H1 (cell line): ENCODE data around the gene BRD1. TPM values are rescaled to one million over a fixed set of nuclear protein-coding genes. Genes with fewer than 3 reads are reported as not detected.

Source experiments
- CTCF ChIA-PET: fragments of 300-600 bp; sonication (Branson Sonifier 250); formaldehyde crosslinking; loops from one replicate; lab custom pipeline; 2021; ENCODE audit not compliant: partially characterized antibody; lab: Charles Lee
- POLR2A ChIA-PET: fragments of 300-600 bp; sonication (Branson Sonifier 250); formaldehyde crosslinking; loops from one replicate; lab custom pipeline; 2021; ENCODE audit warnings: inconsistent platforms; ENCODE audit not compliant: partially characterized antibody; lab: Charles Lee
- DNase-seq, 2 experiments: peaks; one replicate each; pipeline versions ENCODE4 v3.0.0 to v3.0.0-alpha.2; 2010 to 2022; ENCODE audit warnings: low spot score in 2 of 2, low read depth in 1 of 2, mixed read lengths in 1 of 2
- FAIRE-seq: peaks from 2 replicates; lab custom pipeline; 2011; peaks lifted over from hg19 to GRCh38; lab: Jason Lieb, UNC
- H2AFZ ChIP-seq: 2 replicates; pipeline ENCODE4 v1.8.1; 2012; ENCODE audit warnings: low read length, inconsistent platforms
- H2AK5ac ChIP-seq: 2 replicates; pipeline ENCODE4 v1.6.1; 2013; ENCODE audit warnings: low read depth, low read length
- H2BK120ac ChIP-seq: replicated peaks from 2 replicates; pipeline ENCODE3; 2013; ENCODE audit warnings: low read depth, low read length, inconsistent platforms
- H2BK12ac ChIP-seq: 2 replicates; pipeline ENCODE4 v1.6.1; 2013; ENCODE audit warnings: low read depth, low read length
- H2BK15ac ChIP-seq: 2 replicates; pipeline ENCODE4 v1.6.1; 2013; ENCODE audit warnings: low read length
- H2BK20ac ChIP-seq: 2 replicates; pipeline ENCODE4 v1.6.1; 2013; ENCODE audit warnings: low read length
- H2BK5ac ChIP-seq: 2 replicates; pipeline ENCODE4 v1.6.1; 2013; ENCODE audit warnings: low read depth, low read length
- H3K14ac ChIP-seq: 2 replicates; pipeline ENCODE4 v1.6.1; 2013; ENCODE audit warnings: inconsistent platforms; ENCODE audit not compliant: insufficient read length
- H3K18ac ChIP-seq: 2 replicates; pipeline ENCODE4 v1.6.1; 2013; ENCODE audit warnings: low read length; ENCODE audit errors: extremely low read depth
- H3K23ac ChIP-seq: 2 replicates; pipeline ENCODE4 v1.6.1; 2013; ENCODE audit warnings: inconsistent platforms; ENCODE audit not compliant: insufficient read length
- H3K23me2 ChIP-seq: 2 replicates; pipeline ENCODE4 v1.6.1; 2013; ENCODE audit warnings: low read depth, low read length
- H3K27ac ChIP-seq: 2 replicates; pipeline ENCODE4 v1.6.1; 2011; ENCODE audit warnings: low read depth, low read length, inconsistent platforms
- H3K27me3 ChIP-seq, 4 experiments: replicated peaks in 1 of 4; 1 replicate in 1 of 4; 2 replicates in 3 of 4; pipeline versions ENCODE4 v1.6.1 to v1.8.1; 2011 to 2013; ENCODE audit warnings: low read length in 3 of 4, mild to moderate bottlenecking in 3 of 4, inconsistent platforms in 2 of 4, mixed read lengths in 2 of 4, moderate library complexity in 1 of 4; ENCODE audit not compliant: control insufficient read depth in 3 of 4, insufficient read depth in 3 of 4; ENCODE audit errors: extremely low read depth in 1 of 4
- H3K36me3 ChIP-seq, 4 experiments: 2 replicates each; pipeline versions ENCODE4 v1.6.1 to v1.8.1; 2011 to 2013; ENCODE audit warnings: mild to moderate bottlenecking in 4 of 4, low read length in 3 of 4, moderate library complexity in 2 of 4, control low read depth in 1 of 4, inconsistent platforms in 1 of 4; ENCODE audit not compliant: insufficient read depth in 4 of 4, control insufficient read depth in 2 of 4
- H3K4ac ChIP-seq: replicated peaks from 2 replicates; pipeline ENCODE3; 2013; ENCODE audit warnings: low read length, low read depth, mixed read lengths, inconsistent platforms; ENCODE audit not compliant: insufficient read length
- H3K4me1 ChIP-seq, 4 experiments: replicated peaks in 1 of 4; 1 replicate in 1 of 4; 2 replicates in 3 of 4; pipeline versions ENCODE4 v1.6.1 to v1.8.1; 2011 to 2013; ENCODE audit warnings: low read length in 3 of 4, inconsistent platforms in 2 of 4, mixed read lengths in 1 of 4; ENCODE audit not compliant: insufficient read depth in 4 of 4, control insufficient read depth in 3 of 4
- H3K4me2 ChIP-seq, 2 experiments: 2 replicates each; pipeline versions ENCODE4 v1.6.1 to v1.8.1; 2011 to 2013; ENCODE audit warnings: low read depth in 2 of 2, low read length in 2 of 2, control low read depth in 1 of 2, inconsistent platforms in 1 of 2, mild to moderate bottlenecking in 1 of 2; ENCODE audit not compliant: insufficient read depth in 1 of 2
- H3K4me3 ChIP-seq, 4 experiments: fragments of 200-600, 300-600 bp in 1 of 4; sonication (generic), shearing (Covaris generic), sonication (Bioruptor Twin) in 1 of 4; 2 replicates each; pipeline versions ENCODE4 v1.5.1 to v1.8.1; 2011 to 2016; ENCODE audit warnings: low read length in 4 of 4, low read depth in 3 of 4, control low read depth in 2 of 4, inconsistent platforms in 2 of 4, mild to moderate bottlenecking in 2 of 4, mixed read lengths in 1 of 4, moderate library complexity in 1 of 4; ENCODE audit not compliant: insufficient read depth in 2 of 4; ENCODE audit errors: extremely low read depth in 1 of 4
- H3K56ac ChIP-seq: replicated peaks from 2 replicates; pipeline ENCODE3; 2013; ENCODE audit warnings: low read depth, mild to moderate bottlenecking, mixed read lengths, low read length, inconsistent platforms; ENCODE audit not compliant: insufficient read length
- H3K79me1 ChIP-seq: 2 replicates; pipeline ENCODE4 v1.6.1; 2013; ENCODE audit warnings: low read depth, low read length, control low read depth
- H3K79me2 ChIP-seq, 2 experiments: 2 replicates each; pipeline versions ENCODE4 v1.6.1 to v1.8.1; 2012 to 2013; ENCODE audit warnings: low read length in 2 of 2, mild to moderate bottlenecking in 2 of 2, inconsistent platforms in 1 of 2; ENCODE audit not compliant: insufficient read depth in 2 of 2, control insufficient read depth in 1 of 2
- H3K9ac ChIP-seq, 4 experiments: replicated peaks in 1 of 4; 1 replicate in 1 of 4; 2 replicates in 3 of 4; pipeline versions ENCODE4 v1.6.1 to v1.8.1; 2011 to 2013; ENCODE audit warnings: low read depth in 3 of 4, low read length in 3 of 4, control low read depth in 2 of 4, mild to moderate bottlenecking in 2 of 4, moderate library complexity in 2 of 4, inconsistent platforms in 1 of 4; ENCODE audit errors: extremely low read depth in 1 of 4
- H3K9me3 ChIP-seq, 2 experiments: 2 replicates each; pipeline versions ENCODE4 v1.6.1 to v1.8.1; 2012 to 2013; ENCODE audit warnings: mild to moderate bottlenecking in 2 of 2, moderate library complexity in 2 of 2, control low read depth in 1 of 2, inconsistent platforms in 1 of 2, low read depth in 1 of 2, low read length in 1 of 2, mixed read lengths in 1 of 2; ENCODE audit not compliant: insufficient read depth in 2 of 2
- H4K20me1 ChIP-seq, 2 experiments: replicated peaks in 1 of 2; 2 replicates each; pipeline versions ENCODE3 to v1.8.1; 2011 to 2013; ENCODE audit warnings: inconsistent platforms in 2 of 2, low read length in 2 of 2, mild to moderate bottlenecking in 1 of 2; ENCODE audit not compliant: insufficient read depth in 2 of 2, control insufficient read depth in 1 of 2
- H4K5ac ChIP-seq: 2 replicates; pipeline ENCODE4 v1.6.1; 2013; ENCODE audit warnings: low read length, low read depth, mixed read lengths, inconsistent platforms; ENCODE audit not compliant: insufficient read length
- H4K8ac ChIP-seq: 2 replicates; pipeline ENCODE4 v1.8.0; 2013; ENCODE audit warnings: mild to moderate bottlenecking, moderate library complexity, low read length, inconsistent platforms; ENCODE audit not compliant: insufficient read depth; ENCODE audit errors: extremely low read depth
- H4K91ac ChIP-seq: replicated peaks from 2 replicates; pipeline ENCODE3; 2013; ENCODE audit warnings: low read length, mixed read lengths, inconsistent platforms; ENCODE audit not compliant: insufficient read length
- BCL11A ChIP-seq, 2 experiments: IDR thresholded peaks; one replicate each; pipeline ENCODE4 v1.6.1; 2011; ENCODE audit warnings: low read depth in 2 of 2, low read length in 2 of 2, mild to moderate bottlenecking in 2 of 2
- EZH2 ChIP-seq: fragments of 200-600 bp; sonication (generic); IDR thresholded peaks from 2 replicates; pipeline ENCODE4 v1.7.1; 2012; ENCODE audit warnings: low read depth, mild to moderate bottlenecking, moderate library complexity, low read length, inconsistent platforms; ENCODE audit not compliant: severe bottlenecking
- FOSL1 ChIP-seq: IDR thresholded peaks from 2 replicates; pipeline ENCODE4 v1.6.1; 2011; ENCODE audit warnings: mild to moderate bottlenecking, low read depth, low read length, moderate library complexity; ENCODE audit not compliant: insufficient read depth
- MAX ChIP-seq: IDR thresholded peaks from 2 replicates; pipeline ENCODE4 v1.6.1; 2012; ENCODE audit warnings: inconsistent platforms
- NANOG ChIP-seq: IDR thresholded peaks from 2 replicates; pipeline ENCODE4 v1.6.1; 2011; ENCODE audit warnings: low read length, low read depth, mild to moderate bottlenecking, inconsistent platforms; ENCODE audit not compliant: insufficient read depth, poor library complexity, severe bottlenecking
- NRF1 ChIP-seq: IDR thresholded peaks from 2 replicates; pipeline ENCODE4 v1.6.1; 2011; ENCODE audit warnings: mild to moderate bottlenecking, low read depth, low read length, improper control_type of control experiment
- SP4 ChIP-seq: IDR thresholded peaks from 2 replicates; pipeline ENCODE4 v1.6.1; 2012; ENCODE audit warnings: low read length, inconsistent platforms
- TCF12 ChIP-seq: IDR thresholded peaks from 2 replicates; pipeline ENCODE4 v1.6.1; 2011; ENCODE audit warnings: low read depth, mild to moderate bottlenecking, low read length
- WGBS, 2 experiments: shearing (Covaris generic) in 1 of 2; methylation state at CpG; one replicate each; pipeline versions ENCODE4 v1.1.6 to v1.1.7; 2013 to 2015; ENCODE audit warnings: low lambda C conversion rate in 2 of 2, mixed read lengths in 2 of 2, inconsistent platforms in 1 of 2, low coverage in 1 of 2, missing lambda C conversion rate in 1 of 2; ENCODE audit not compliant: insufficient replicate concordance in 2 of 2, insufficient coverage in 1 of 2, insufficient read length in 1 of 2; ENCODE audit errors: extremely low coverage in 1 of 2, missing lambda C conversion rate in 1 of 2; 5-methylcytosine and 5-hydroxymethylcytosine counted together
- polyA plus RNA-seq, 7 experiments: library from polyadenylated mRNA; depleted of rRNA in 3 of 7; stranded (reverse) in 5 of 7; unstranded in 2 of 7; fragments of >200 nt in 5 of 7; fragments of 200-250 nt in 2 of 7; gene quantifications; 1 replicate in 5 of 7; 2 replicates in 1 of 7; 4 replicates in 1 of 7; pipeline versions ENCODE4 v1.2.1 to v1.2.3, GENCODE V29; 2011 to 2013; ENCODE audit warnings: missing spikeins in 2 of 7, mixed read lengths in 2 of 7
- total RNA-seq: library from RNA; stranded (reverse); fragmentation: NEBNext Ultra II Directional; extraction: Animal tissue kit (Norgen Biotek cat#: 25700); gene quantifications from 2 replicates; pipeline ENCODE4 v1.2.1, GENCODE V29; 2021

BRD1 gene
- total and polyA plus RNA-seq, 2 of the 8 experiments (the other 6 are each of a cell fraction or from before 2014, with no cell fraction given) = 6.8 to 34.0 TPM

GRCh38 chr22:49726022-49726681 is 101.5 kb downstream of the BRD1 start:
- no peak overlapping the region for H2BK20ac ChIP-seq
- H2BK5ac ChIP-seq = no peak overlapping the region
- no peak overlapping the region for H2BK120ac ChIP-seq
- no peaks in the 10 kb centered on the region for H3K36me3 ChIP-seq
- no peak overlapping the region for H4K5ac ChIP-seq
- no peak overlapping the region for H3K14ac ChIP-seq
- H3K27me3 ChIP-seq = peaks cover 3 to 20% (median 14%) of the 10 kb centered on the region in 4 experiments; a peak in 5 of 7 replicates
- H4K20me1 ChIP-seq = no peaks in the 10 kb centered on the region
- H2AK5ac ChIP-seq = no peak overlapping the region
- 91% methylated on average over 9 of the region's 10 CpGs; no CpG with 5 or more reads in 1 of the 2 experiments for WGBS, 2 experiments
- no peak overlapping the region for H2BK12ac ChIP-seq
- H4K91ac ChIP-seq = no peak overlapping the region
- no peak overlapping the region for H3K9ac ChIP-seq
- H3K79me1 ChIP-seq = no peaks in the 10 kb centered on the region
- H3K56ac ChIP-seq = no peak overlapping the region
- no peaks in the 10 kb centered on the region for H3K23me2 ChIP-seq
- H3K18ac ChIP-seq = no peak overlapping the region
- no peak overlapping the region for H3K4ac ChIP-seq
- no peak overlapping the region for H3K23ac ChIP-seq
- no peak overlapping the region for H3K4me2 ChIP-seq
- no peak overlapping the region for H3K27ac ChIP-seq
- H4K8ac ChIP-seq = no peak overlapping the region
- no peaks in the 10 kb centered on the region; a peak in 1 of 7 replicates for H3K4me1 ChIP-seq
- no peak overlapping the region for H2AFZ ChIP-seq
- FAIRE-seq = no peak
- ChIA-PET CTCF (interaction anchor here (0.7 to 2.1 kb wide), 10 partner anchors 10 to 328 kb away, joined by 3 to 6 read pairs (median 4); no protein-coding TSS in a partner anchor), POLR2A (no interaction called here)
- no peaks in the 10 kb centered on the region for H3K79me2 ChIP-seq
- DNase-seq = no peak
- H2BK15ac ChIP-seq = no peak overlapping the region
- no peak overlapping the region for H3K4me3 ChIP-seq
- H3K9me3 ChIP-seq = no peaks in the 10 kb centered on the region
- TF ChIP-seq TCF12 = no peak
- TF ChIP-seq MAX = no peak
- TF ChIP-seq NRF1 = no peak
- TF ChIP-seq EZH2 = no peak
- TF ChIP-seq SP4 = no peak
- TF ChIP-seq BCL11A (IDR thresholded peaks at IDR 0.05; ENCODE audit: low read depth in 2 of 2, low read length in 2 of 2) = no peak
- TF ChIP-seq NANOG = no peak
- no peak for TF ChIP-seq FOSL1
